Renal pelvis (tissue), 4 donors: ENCODE data around the gene GALNT17. TPM values are rescaled to one million over a fixed set of nuclear protein-coding genes. Genes with fewer than 3 reads are reported as not detected.

Source experiments
- DNase-seq: peaks from one replicate; pipeline ENCODE4 v3.0.0-alpha.2; 2013
- polyA plus RNA-seq, 3 donors: library from polyadenylated mRNA; unstranded; fragments of 120-200 nt; gene quantifications; one replicate each; pipeline ENCODE4 v1.2.1, GENCODE V29; 2013; ENCODE audit not compliant: insufficient read length in 3 of 3

The GALNT17 gene
- polyA plus RNA-seq, 3 donors: 3.5 to 5.6 (median 4.5) TPM

DNA sequence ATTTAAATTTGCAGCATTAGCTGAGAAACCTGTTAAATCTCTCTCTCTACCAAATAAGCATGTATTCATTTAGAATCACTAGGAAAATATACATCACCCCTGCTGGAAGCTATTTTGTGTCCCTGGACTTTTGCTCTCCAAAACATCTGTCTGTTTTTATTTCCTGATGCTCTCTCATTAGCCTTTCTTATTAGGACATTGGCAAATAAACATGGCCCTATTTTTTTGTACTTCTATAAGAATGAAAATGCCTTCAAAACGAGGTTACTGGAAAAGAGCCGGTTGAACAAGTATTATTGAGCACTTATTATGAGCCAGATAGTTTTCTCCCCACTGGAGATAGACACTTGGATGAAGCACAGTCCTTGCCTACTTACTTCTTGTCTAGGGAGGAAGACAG is 206.9 kb downstream of the GALNT17 start:
- DNase-seq: no peak

DNA sequence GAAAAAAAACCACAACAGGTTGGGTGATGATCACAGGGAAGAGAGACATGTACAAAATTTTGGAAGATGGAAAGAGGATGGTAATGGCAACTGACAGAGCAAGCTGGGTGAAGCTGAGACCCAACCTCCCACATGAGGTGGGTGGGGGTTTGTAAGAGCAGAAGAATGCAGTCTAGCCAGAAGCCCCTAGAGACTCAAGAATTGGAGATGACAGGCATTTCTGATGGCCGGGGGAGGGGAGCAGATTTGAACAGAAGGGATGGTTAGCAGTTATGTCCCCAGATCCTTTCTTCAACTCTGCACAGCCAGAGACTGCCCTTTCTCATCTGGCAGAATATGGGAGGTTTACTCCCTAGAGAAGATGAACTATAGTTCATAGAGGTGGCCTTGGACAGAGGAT is 208.0 kb downstream of the GALNT17 start:
- no peak for DNase-seq

DNA sequence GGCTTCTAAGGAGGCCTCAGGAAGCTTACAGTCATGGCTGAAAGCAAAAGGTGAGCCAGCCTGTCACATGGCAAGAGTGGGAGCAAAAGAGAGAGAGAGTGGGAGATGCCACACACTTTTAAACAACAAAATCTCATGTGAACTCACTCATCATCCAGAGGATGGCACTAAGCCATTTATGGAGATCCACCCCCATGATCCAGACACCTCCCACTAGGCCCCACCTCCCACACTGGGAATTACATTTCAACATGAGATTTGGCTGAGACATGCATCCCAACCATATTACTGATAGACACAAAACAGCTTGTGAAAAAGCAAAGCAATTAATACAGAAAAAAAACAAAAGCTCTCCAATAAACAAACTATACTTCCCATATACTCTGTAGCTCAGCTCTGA is 210.3 kb downstream of the GALNT17 start:
- DNase-seq: no peak

DNA sequence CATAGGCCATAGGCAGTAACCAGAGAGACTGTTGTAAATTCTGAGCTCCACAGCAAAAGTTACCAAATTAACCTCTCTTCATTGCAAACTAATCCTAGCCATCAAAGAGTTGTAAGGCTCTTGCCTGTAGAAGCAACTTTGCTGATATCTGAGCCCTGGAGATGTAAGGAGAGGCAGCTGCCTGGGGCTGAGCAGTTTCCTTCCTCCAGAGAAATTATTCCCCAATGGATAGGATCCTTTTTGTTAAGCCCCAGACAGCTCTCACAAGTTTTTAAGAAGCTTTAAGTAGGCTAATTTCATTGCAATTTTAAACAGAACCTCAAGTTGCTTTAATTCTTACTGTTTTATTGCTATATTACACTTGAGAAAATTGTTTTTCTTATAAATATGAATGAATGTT is 211.1 kb downstream of the GALNT17 start:
- no peak for DNase-seq

DNA sequence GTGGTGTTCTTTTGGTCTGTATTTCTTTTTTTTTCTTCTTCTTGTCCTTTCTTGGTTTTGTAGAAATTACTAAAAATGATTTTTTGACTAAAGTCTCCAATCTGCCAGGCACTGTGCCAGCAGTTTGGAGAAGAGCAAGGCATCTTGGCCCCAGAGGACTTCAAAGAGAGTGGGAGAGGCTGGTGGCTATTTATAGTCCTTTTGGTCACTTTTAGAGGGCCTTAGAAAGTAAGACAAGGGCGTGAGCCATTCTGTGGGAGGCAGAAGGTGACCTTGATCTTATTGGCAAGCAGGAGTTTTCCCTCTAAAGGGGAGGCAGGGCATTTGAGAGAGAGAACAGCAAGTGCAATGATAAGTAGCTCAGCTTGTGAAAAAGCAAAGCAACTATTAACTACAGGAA is 211.9 kb downstream of the GALNT17 start:
- DNase-seq: no peak

DNA sequence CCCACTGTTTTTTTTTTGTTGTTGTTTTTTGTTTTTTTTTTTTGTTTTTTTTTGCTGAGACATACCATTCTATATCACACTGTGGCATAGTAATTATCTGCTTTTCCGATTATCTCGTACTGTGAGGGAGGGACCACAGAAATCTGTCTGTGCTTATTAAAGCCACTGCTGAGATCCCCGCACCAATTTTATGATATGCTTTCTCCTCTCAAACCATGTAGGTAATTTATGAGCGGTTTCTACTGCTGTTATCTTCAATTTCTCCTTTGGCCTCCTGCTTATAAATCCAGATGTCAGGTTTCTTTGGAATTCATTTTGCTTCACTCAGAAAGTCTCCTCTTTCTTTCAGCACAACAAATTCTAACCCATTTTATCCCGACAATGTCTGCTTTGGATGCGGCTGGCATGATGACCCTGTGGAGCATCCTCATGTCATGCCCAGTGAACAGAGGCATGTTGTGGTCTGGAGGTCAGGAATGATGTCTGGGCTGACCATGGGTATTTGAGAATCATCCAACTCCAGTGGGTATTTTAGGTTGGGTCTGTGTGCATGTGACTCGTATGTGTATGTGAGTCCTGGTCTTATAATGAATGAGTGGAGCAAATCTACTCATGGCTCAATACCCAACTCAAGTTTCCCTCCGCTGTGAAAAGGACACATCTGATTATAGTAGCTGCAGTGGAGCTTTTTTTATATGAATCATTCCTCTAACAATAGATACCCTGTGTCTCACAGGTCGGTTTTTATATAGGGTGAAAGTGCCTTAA is 213.4 kb downstream of the GALNT17 start:
- DNase-seq: no peak

DNA sequence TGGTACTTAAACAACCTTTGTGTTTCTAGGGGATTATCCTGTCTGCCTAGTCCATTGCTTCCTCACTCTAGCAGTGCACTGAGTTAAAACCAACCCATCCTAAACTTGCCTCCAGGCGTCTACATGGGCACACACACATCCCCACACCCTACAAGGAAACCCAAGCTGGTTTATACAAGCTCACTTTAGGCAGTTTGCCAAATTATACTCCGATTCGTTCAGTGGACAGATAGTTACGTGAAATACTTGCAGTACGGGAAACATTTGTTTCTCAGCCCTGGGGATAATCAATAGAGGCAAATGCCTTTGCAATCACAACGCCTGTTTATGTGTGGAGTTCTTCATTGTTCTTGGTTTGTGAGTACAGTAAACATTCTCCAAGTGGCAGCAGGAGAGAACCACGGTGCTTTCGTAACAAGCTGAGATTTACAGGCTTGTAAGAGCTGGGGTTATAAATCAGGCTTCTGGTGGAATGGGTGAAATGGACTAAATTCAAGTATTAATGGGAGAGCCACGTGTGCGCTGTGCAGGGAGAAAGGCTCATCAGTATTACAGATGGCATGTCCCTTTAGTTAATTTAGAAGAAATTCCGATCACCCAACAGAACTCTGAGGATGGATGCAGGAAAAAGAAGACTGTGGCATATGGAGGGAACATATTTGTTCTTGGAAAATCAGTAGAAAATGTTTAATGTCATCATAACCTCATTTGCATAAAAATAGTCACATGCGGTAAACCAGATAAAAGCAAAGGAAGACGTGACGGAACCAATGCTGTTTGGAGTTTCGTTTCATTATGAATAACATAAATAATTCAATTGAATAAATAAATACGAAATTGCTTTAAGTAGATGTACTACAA is 217.1 kb downstream of the GALNT17 start:
- no peak for DNase-seq

DNA sequence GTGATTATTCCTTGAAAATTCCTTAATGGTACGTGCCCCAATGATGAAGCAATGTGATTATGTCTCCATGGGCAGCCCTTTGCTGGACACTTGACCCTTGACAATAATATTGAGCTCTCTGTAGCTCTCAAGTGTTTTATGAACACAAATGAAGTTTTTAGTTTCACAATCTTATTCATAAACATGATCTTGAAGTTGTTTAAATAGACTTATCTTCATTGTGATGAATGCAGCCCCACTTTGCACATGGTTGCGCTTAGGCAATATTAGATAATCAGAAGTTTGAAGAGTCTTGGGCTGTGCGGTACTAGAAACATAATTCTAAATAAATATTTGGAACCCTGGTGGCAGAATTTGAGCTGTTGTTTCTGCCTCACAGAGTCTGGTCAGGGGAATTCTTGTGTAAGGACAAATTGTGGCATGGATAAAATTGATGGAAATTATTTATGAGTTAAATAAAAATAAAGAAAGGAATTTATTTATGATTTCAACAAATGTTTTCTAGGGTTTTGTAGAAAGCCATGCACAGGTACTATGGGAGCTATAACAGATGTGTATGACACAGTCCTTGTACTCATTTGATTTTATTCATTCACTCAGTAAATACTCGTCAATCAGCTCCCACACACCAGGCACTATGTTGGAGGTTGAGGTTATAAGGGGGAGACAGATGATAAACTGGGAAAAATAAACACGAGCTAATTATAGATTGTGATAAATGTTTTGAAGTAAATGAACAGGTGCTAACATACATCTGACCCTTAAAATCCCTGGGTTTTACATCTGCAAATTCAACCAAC is 217.9 kb downstream of the GALNT17 start:
- DNase-seq: no peak

DNA sequence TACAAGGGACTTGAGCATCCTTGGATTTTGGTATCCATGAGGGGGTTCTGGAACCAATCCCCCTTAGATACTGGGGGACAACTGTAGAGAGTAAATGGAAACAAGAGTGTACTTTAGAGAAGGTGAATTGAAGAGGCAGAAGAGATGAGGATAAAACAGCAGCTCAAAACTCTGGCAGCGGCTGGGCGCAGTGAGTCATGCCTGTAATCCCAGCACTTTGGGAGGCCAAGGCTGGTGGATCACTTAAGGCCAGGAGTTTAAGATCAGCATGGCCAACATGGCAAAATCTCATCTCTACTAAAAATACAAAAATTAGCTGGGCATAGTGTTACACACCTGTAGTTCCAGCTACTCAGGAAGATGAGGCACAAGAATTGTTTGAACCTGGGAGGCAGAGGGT is 218.7 kb downstream of the GALNT17 start:
- no peak for DNase-seq

DNA sequence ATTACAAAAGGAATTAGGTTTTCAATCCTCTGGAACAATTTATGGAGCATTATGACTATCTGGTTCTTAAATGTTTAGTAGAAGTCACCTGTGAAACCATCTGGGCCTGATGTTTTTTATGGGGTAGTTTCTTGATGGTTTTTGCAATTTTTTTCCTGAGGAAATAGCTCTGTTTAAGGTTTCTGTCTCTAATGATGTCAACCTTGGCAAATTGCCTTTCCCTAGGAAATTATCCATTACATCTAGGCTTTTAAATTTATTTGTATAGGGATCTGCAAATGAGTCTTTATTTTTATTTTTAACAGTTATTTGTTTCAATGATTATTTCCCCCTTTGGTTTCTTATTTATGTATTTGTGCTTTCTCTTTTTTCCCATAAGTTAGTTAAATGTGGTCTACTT is 222.8 kb downstream of the GALNT17 start:
- DNase-seq: no peak

DNA sequence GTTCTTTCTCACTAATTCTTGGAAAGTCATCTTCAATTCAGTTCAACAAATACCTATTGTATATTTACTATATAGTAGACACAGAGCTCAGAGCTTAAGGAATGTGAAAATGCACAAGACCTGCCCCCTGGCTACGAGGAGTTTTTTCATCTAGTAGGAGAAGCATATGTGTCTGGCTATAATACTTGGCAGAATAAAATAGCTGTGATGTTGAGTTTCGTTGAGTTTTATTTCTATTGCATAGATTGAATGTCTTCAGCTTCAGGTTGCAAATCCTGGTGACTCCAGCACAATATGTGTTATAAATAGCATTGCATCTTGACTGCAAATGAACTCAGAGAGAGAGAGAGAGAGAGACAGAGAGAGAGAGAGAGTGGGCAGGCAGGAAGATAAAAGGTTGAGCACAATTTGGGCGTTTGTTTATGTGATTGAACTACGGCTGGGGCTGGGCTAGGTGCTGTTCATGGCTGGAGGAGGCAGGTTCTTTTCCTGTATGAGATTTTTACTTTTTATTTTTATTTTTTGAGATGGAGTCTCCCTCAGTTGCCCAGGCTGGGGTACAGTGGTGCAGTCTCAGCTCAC is 229.6 kb downstream of the GALNT17 start:
- no peak for DNase-seq

DNA sequence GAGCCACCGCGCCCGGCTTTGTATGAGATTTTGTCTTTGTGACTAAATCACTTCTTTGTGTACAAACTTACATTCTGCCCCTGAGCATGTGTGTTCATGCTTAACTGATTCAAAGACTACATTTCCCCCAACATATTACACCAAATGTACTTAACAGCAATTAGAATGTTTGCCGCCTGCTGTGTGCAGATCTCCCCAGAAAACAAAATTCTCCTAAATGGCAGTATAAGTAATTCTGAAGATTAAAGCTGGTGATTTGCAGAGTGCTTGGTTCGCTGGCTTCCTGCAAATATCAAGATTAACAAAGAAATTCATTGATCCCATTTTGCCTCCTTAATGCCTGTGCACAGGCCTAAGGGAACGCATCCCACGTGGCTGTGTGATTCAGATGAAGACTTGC is 230.3 kb downstream of the GALNT17 start:
- no peak for DNase-seq

DNA sequence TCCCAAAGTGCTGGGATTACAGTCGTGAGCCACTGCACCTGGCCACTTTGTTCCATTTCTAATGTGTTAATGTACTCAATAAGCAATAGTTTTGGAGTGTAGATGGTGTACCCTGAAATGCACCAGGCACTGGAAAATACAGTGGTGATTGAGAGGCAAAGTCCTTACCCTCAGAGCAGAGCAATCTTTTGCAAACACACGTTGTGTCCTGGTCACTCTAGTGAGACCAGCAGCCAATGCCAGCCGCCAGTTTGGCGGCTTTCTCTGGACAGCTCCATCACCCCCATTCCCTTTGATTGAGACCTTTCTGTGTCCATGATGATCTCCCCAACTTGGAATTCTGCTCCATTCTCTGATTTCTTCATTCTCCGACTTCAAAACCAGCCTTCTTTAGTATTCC is 231.3 kb downstream of the GALNT17 start:
- no peak for DNase-seq

DNA sequence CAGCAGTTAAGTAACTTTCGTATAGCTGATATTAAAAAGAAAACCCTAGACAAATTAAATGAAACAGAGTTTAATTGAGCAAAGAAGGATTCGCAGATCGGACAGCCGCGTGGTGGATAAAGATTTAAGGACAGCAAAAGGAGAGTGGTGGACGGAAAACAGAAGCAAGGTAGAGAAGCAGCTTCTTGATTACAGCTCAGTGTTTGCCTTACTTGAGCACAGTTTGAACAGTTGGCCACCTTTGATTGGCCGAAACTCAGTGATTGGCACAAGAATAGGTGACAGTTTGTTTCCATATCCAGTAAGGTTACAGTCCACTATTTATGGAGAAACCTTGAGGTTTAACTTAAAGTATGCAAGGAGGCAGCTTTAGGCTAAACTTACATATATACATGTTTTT is 231.7 kb downstream of the GALNT17 start:
- DNase-seq: no peak

DNA sequence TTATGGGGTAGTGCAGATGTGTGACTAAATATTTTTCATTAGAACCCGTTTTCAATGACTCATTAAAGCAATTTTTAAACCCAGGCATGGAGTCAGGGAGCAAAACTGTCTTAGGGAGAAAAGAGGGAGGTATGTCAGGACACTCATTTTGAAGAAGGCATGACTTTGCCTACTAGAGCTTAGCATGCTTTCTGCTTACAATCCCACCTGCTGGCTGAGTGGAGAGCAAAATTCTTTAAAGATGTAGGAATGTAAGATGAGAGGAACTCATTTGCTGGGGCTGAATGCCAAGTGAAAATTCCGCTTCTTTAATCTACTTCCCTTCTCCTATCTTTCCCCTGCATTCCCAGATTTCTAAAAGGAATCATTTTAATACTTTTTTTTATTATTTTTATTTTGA is 232.6 kb downstream of the GALNT17 start:
- DNase-seq: no peak

DNA sequence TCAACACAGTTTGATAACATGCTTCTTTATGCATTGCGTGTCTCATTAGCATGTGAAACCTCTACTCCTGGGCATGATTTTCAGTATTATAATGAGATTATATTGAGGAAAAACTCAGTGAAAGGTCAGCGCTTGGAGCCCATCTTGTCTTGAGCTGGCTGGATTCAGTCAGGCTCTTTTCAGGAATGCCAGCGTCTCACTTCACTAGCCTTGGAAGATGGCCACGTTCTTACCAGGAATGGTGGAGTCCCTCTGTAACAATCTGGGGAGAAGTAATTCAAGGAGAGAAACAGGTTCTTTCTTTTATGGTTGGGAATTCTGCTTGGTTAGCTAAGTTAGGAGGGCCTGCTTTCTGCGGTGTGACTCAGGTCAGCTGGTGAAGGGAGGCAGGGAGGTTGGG is 241.0 kb downstream of the GALNT17 start:
- no peak for DNase-seq

DNA sequence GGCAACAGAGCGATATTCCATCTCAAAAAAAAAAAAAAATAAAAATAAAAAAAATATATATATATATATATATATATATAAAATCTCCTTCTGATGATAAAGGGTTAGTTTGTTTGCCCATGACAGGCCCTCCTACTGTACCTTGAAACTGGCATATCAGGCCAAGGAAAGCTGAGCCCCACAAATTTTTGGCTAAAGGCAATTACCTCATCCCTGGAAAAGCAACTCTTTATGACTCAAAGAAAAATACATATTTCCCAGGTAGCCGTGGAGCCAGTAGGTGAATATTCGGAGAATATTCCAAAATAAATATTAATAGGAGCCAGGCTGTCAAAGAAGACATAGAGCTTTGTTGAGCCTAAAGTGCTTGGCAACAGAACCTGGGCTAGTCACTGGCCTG is 245.1 kb downstream of the GALNT17 start:
- DNase-seq: no peak

DNA sequence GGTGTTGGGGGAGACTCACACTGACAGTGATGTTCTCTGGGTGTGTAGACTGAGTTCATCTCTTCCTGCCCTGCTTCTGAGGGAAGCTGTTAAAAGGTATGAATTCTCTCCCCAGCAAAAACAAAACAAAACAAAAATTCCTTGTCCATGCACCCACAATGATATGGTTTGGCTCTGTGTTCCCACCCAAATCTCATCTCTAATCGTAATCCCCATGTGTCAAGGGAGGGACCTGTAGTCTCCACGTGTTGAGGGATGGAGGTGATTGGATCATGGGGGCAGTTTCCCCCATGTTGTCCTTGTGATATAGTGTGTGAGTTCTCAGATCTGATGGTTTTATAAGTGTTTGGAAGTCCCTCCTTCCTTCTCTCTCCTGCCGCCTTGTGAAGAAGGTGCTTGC is 245.5 kb downstream of the GALNT17 start:
- no peak for DNase-seq

DNA sequence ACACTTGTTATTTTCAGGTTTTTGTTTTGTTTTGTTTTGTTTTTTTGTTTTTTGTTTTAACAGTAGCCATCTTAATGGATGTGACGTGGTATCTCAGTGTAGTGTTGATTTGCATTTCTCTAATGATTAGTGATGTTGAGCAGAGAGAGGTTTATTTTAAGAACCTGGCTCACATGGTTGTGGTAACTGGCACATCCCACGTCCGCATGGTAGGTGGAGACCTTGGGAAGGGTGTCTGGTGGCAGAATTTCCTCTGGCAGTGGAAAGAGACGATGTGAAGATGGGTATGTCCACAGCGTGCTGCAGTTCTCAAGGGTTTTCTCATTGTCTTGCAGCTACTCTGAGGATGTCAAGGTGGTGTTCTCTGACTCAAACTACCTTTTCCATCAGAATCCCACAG is 252.2 kb downstream of the GALNT17 start:
- DNase-seq: no peak

DNA sequence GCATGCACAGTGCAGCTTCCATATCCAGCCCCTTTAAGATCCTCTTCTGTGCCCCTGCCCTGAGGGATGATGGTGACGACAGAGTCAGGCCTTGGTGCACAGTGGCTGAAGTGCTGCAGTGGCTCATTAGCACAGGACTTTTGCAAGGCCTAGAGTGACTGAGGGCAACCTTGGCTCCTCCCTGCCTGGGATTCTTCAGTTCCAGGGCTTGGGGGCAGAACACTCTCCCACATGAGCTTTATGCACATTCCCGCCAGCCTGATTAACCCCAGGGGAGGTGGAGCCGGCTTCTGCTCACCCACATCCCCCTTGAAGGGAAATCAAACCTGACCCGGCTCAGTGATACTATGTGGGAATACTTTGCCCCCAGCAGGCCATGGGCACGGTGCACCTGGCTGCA is 253.4 kb downstream of the GALNT17 start:
- DNase-seq: no peak

DNA sequence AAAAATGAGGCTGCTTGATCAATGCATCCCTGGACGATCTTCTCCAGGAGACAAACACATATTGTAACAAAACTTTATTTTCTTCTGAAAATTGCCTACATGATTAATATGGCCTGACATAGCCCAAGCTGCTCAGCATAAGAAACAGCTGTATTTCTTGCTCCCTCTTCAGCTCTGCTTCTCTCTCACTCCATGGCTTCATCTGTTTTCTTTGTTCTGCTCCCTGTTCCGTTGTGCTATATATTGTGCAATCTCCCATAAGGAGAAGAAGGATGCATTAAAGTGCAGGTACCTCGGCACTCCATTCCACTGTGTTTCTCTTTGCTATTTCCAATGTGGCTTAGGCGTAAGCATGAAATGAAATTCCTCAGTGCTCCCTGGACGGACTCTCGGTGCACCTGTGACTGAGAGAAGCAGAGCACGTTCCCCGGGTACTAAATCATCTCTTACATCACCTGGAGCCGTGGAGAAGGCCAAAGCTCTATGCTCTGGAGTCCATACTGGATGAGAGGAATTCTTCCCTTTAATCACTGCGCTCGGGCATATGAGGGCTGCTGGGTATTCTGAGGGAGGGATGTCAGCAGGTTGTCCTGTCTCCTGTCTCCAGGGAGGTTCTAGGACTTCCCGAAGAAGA is 254.3 kb downstream of the GALNT17 start:
- no peak for DNase-seq

DNA sequence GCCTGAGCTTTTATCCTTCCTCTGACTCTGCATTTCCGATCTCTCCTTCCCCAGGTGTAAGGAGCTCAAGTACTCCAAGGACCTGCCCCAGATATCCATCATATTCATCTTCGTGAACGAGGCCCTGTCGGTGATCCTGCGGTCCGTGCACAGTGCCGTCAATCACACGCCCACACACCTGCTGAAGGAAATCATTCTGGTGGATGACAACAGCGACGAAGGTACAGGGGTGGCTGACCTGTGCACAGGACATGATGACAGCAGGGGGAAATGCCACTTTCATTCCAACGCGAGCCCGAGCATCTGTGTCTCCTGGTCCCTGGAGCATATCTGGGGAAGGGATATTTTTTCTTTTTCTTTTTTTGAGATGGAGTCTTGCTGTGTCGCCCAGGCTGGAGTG is 256.2 kb downstream of the GALNT17 start:
- no peak for DNase-seq
